SK-N-MC (cell line): ENCODE measurements around the gene KIF27.
"Not testable (repeated sequence)": the region's sequence is repeated elsewhere in the genome, so short reads cannot be mapped to it uniquely, and the experiment has no call there.

Source experiments
- EZH2 ChIP-seq: fragments of 200-600 bp; sonication (generic); IDR thresholded peaks from one replicate; pipeline ENCODE4 v1.6.1; 2017; ENCODE audit warnings: antibody characterized with exemption
- FOXP2 ChIP-seq: optimal IDR thresholded peaks from 2 replicates; pipeline ENCODE3; 2011; ENCODE audit warnings: mild to moderate bottlenecking, moderate library complexity; ENCODE audit not compliant: insufficient read depth; ENCODE audit errors: extremely low read length, control extremely low read depth
- POLR2AphosphoS5 ChIP-seq: IDR thresholded peaks from 2 replicates; pipeline ENCODE4 v1.6.1; 2012; ENCODE audit warnings: mild to moderate bottlenecking, low read depth, low read length, borderline replicate concordance

DNA sequence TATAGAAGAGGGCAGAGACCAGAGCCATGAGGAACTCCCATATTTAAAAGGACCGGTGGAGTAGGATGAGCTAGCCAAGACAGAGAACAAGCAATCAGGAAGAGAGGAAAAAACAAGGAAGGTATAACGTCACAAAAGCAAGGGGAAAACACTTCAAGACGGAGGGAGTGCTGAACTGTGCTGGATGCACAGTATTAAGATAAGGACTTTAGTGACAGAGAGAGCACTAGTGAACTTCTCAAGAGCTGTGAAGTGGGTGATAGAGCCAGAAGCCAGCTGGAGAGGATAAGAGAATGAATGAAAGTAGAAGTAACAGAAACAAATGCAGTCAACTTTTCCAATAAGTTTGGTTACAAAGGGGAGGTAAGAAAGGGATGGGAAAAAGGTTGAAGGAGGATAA is 45.7 kb downstream of the KIF27 start:
- not testable (repeated sequence) for TF ChIP-seq EZH2, POLR2AphosphoS5, FOXP2
